ENCODE measurements around the gene FGF19.

The FGF19 gene

GRCh38 chr11:69703768-69704507, at the start of gene FGF19:
Gene FGF19, minus strand, starts transcription at chr11:69704022. Its CDS starts 146 bp downstream, at chr11:69703876.
- no peak for DNase-seq

GRCh38 chr11:69752890-69753289, 49.1 kb upstream of the FGF19 start:
- no peak for DNase-seq

GRCh38 chr11:69750875-69751597, 47.2 kb upstream of the FGF19 start:
- DNase-seq = no peak

GRCh38 chr11:69750108-69750850, 46.5 kb upstream of the FGF19 start:
- DNase-seq = no peak

GRCh38 chr11:69748637-69749036, 44.8 kb upstream of the FGF19 start:
- no peak for DNase-seq

GRCh38 chr11:69746752-69747742, 43.2 kb upstream of the FGF19 start:
- DNase-seq = no peak

- DNase-seq = no peak
Measured at GRCh38 chr11:69746140-69746539, 42.3 kb upstream of the FGF19 start.

GRCh38 chr11:69745201-69745600, 41.4 kb upstream of the FGF19 start:
- DNase-seq = no peak

GRCh38 chr11:69744435-69744834, 40.6 kb upstream of the FGF19 start:
- DNase-seq = no peak

- DNase-seq = no peak
Measured at GRCh38 chr11:69734841-69735240, 31.0 kb upstream of the FGF19 start.

- no peak for DNase-seq
Measured at GRCh38 chr11:69734367-69734766, 30.5 kb upstream of the FGF19 start.

GRCh38 chr11:69732910-69733309, 29.1 kb upstream of the FGF19 start:
- DNase-seq = no peak

GRCh38 chr11:69731110-69731509, 27.3 kb upstream of the FGF19 start:
- no peak for DNase-seq

- no peak for DNase-seq
Measured at GRCh38 chr11:69730500-69730899, 26.7 kb upstream of the FGF19 start.

- DNase-seq = no peak
Measured at GRCh38 chr11:69729252-69729651, 25.4 kb upstream of the FGF19 start.

GRCh38 chr11:69727266-69727665, 23.4 kb upstream of the FGF19 start:
- DNase-seq = no peak

- DNase-seq = no peak
Measured at GRCh38 chr11:69726481-69726880, 22.7 kb upstream of the FGF19 start.

GRCh38 chr11:69726019-69726418, 22.2 kb upstream of the FGF19 start:
- DNase-seq = no peak

- no peak for DNase-seq
Measured at GRCh38 chr11:69721745-69722144, 17.9 kb upstream of the FGF19 start.

GRCh38 chr11:69721106-69721505, 17.3 kb upstream of the FGF19 start:
- no peak for DNase-seq

GRCh38 chr11:69718912-69719311, 15.1 kb upstream of the FGF19 start:
- no peak for DNase-seq

GRCh38 chr11:69718147-69718546, 14.3 kb upstream of the FGF19 start:
- DNase-seq = peak; percentile 14 to 32

All from Kasumi-1 (cell line).